DMS79 (cell line): Measurements from ENCODE around the gene ZNF407.

Source experiments
- DNase-seq: peaks from one replicate; lab custom pipeline; 2025; lab: John Stamatoyannopoulos, UW

Gene ZNF407

GRCh38 chr18:74631212-74631611 lies 33.5 kb downstream of the ZNF407 start:
- DNase-seq, result no peak

GRCh38 chr18:74631623-74632350 lies 34.1 kb downstream of the ZNF407 start:
- DNase-seq, result no peak

- DNase-seq, result no peak
Observed at GRCh38 chr18:74632351-74632679, 34.6 kb downstream of the ZNF407 start.

GRCh38 chr18:74632856-74633255 lies 35.2 kb downstream of the ZNF407 start:
- no peak for DNase-seq

GRCh38 chr18:74633652-74634352 lies 36.1 kb downstream of the ZNF407 start:
- DNase-seq, result no peak

GRCh38 chr18:74635224-74635975 lies 37.7 kb downstream of the ZNF407 start:
- no peak for DNase-seq

- DNase-seq, result no peak
Observed at GRCh38 chr18:74637070-74637469, 39.4 kb downstream of the ZNF407 start.

- no peak for DNase-seq
Observed at GRCh38 chr18:74638210-74638609, 40.5 kb downstream of the ZNF407 start.

- DNase-seq, result no peak
Observed at GRCh38 chr18:74644713-74645112, 47.0 kb downstream of the ZNF407 start.

GRCh38 chr18:74645679-74646078 lies 48.0 kb downstream of the ZNF407 start:
- no peak for DNase-seq

GRCh38 chr18:74651327-74652128 lies 53.9 kb downstream of the ZNF407 start:
- DNase-seq, result no peak

GRCh38 chr18:74652392-74652988 lies 54.8 kb downstream of the ZNF407 start:
- no peak for DNase-seq

- DNase-seq, result no peak
Observed at GRCh38 chr18:74654638-74655037, 57.0 kb downstream of the ZNF407 start.

GRCh38 chr18:74661008-74661407 lies 63.3 kb downstream of the ZNF407 start:
- no peak for DNase-seq

GRCh38 chr18:74661691-74662090 lies 64.0 kb downstream of the ZNF407 start:
- no peak for DNase-seq

GRCh38 chr18:74662622-74663021 lies 65.0 kb downstream of the ZNF407 start:
- DNase-seq, result no peak

GRCh38 chr18:74665346-74665745 lies 67.7 kb downstream of the ZNF407 start:
- DNase-seq, result no peak

GRCh38 chr18:74665905-74666304 lies 68.2 kb downstream of the ZNF407 start:
- no peak for DNase-seq

- no peak for DNase-seq
Observed at GRCh38 chr18:74669136-74669798, 71.6 kb downstream of the ZNF407 start.

- no peak for DNase-seq
Observed at GRCh38 chr18:74672371-74672770, 74.7 kb downstream of the ZNF407 start.

- DNase-seq, result no peak
Observed at GRCh38 chr18:74674487-74674886, 76.8 kb downstream of the ZNF407 start.
